GM18909 (cell line): ENCODE data around the gene CDK5RAP1.

Experiments used
- ATAC-seq: cut with Tn5 transposase; IDR thresholded peaks from one replicate; pipeline ENCODE4 v1.9.1; 2021; ENCODE audit warnings: mild to moderate bottlenecking; ENCODE audit not compliant: unreplicated experiment, poor library complexity

CDK5RAP1 gene

DNA sequence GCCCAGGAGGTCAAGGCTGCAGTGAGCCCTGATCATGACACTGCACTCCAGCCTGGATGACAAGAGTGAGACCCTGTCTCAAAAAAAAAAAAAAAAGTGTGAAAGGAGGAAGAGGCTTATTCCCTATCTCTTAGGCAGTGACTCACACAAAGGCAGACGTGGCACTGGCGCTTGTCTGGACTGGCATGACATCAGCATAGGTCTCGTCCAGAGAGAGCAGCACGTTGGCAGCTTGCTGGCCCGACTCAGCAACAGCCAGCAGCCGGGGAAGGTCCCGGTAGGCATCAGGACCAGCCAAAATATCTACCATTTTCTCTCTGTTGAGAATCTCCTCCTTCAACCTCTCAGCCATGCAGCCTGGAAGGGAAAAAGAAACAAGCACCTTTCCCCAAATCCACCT is 14.1 kb downstream of the CDK5RAP1 start:
- no peak for ATAC-seq

DNA sequence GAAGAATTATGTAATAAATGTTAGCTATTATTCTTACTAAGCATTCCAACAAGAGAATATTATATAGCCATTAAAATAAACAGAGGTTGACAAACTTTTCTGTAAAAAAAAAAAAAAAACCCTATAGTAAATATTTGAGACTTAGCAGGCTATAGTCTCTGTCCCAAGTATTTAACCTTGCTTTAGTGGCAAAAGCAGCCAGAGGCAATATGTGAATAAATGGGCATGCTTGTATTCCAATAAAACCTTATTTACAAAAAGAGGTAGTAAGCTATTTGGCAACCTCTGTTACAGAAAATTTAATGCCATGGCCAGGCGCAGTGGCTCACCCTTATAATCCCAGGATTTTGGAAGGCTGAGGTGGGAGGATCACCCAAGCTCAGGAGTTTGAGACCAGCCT is 14.6 kb downstream of the CDK5RAP1 start:
- ATAC-seq = no peak

DNA sequence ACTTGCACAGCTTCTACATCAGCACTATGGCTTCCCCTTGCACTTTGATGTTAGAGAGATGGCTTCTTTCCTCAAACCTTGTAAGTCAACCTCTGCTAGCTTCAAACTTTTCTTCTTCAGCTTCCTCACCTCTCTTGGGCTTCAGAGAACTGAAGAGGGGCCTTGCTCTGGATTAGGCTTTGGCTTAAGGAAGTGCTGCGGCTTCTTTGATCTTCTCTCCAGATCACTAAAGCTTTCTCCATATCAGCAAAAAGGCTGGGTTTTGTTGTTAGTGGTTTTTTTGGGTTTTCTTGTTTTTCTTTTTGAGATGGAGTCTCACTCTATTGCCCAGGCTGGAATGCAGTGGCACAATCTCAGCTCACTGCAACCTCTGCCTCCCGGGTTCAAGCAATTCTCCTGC is 24.0 kb downstream of the CDK5RAP1 start:
- no peak for ATAC-seq

DNA sequence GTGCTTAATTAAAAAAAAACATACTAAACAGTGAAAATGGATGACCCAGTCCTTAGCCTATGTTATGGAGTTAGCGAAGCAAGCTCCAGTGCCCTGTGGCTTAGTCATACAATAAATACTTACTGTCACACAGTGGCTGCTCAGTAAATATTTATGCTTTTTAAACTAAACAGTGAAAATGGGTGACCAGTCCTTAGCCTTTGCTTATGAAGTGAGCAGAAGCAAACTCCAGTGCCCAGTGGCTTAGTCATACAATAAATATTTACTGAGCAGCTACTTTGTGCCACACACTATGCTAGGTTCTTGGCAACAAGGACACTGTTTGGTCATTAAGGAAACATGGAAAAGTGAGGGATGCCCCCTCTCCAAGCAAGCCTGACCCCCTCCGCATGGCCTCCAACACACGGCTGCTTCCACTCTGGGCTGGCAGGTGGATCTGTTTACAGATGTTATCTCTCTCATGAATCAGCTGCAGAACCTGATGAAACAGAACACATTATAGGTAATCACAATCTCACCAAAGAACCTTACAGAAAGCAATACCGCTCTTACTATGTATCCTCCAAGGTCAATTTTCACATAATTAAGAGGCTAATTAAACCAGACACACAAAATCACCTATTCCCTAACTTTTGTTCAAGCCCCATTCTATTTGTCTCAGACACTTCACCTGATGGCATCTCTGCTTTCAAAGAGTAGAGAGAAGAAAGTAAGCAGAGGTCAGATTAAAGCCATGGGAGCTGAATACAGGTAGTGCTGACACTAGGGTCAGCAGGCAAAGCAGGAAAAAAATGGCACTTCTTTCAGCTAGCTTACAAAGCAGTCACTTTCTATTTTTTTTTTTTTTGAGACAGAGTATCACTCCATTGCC is 27.3 kb downstream of the CDK5RAP1 start:
- ATAC-seq = no peak

DNA sequence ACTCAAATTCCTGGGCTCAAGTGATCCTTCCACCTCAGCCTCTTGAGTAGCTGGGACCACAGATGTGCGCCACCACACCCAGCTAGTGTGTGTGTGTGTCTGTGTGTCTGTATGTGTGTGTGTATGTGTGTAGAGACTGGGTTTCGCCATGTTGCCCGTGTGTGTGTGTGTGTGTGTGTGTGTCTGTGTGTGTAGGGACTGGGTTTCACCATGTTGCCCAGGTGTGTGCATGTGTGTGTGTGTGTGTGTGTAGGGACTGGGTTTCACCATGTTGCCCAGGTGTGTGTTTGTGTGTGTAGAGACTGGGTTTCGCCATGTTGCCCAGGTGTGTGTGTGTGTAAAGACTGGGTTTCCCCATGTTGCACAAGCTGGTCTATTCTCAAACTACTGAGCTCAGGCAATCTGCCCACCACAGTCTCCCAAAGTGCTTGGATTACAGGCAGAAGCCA is 28.3 kb downstream of the CDK5RAP1 start:
- no peak for ATAC-seq

DNA sequence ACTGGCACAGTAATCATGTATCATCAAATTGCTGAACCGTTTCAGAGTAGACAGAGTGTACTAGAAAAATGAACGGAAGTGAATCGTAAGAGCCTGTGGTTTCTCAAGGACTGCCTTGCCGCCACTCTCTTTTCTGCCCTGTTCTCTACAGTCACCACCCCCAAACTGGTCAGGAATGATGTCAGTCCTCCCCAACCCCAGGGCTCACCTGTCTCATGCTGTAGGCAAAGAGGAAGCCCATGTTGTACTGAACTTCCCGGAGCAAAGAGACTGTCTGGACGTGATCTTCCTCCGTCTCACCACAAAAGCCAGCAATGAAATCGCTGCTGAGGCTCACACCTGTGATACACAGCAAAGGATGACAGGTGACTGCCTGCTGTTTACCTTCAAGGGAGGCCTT is 31.0 kb downstream of the CDK5RAP1 start:
- ATAC-seq = no peak

DNA sequence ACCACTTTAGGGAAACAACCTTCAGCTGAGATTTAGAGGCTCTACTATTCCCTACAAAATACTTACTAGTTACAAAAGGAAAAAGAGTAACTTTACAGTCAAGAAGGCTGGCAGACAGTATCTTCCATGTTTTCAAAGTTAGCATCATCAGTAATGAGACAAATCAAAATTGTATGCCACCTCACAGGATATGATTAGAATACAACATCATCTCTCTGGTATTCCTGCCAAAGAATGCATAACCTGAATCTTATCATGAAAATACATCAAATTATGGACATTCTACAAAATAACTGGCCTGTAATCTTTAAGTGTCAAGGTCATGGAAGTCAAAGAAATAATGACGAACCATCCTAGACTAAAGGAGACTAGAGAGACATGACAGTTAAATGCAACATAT is 38.4 kb downstream of the CDK5RAP1 start:
- no peak for ATAC-seq

DNA sequence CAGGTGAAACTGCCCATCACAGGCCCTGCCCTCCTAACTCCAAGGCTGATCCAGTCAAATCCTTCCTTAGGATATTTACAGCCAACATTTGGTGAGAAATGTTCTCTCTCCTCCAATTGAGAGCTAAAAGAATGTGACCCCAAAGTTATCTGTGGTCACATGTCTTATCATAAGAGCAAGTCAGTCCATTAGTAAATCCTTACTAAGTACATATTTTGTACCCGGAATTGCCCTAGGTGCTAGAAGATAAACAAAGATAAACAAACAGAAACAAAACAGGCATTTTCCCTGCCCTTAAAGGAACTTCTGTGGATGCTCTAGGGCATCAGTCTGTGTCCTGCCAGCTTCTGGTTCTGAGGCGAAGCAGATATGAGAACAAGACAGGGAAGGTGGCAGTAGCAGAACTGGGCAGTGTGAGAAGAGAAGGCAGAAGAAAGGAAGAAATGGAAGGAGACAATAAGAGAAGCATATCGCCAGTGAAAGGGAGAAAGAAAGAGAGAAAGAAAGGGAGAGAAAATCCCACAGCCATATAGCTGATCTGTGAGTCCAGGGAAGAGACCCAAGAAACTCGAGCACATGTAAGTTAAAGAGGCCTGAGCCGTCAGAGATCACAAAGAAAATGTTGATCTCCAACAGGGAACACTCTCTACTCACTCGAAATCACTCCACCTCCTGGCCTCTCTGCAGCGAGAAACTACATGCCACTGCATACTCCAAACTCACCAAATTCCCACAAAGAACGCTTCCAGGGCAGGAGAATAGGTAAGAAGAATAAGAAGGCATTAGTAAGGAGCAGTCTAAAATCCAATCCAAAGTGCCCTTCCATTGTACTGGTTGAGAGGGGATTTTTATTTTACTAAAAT is 41.7 kb downstream of the CDK5RAP1 start:
- ATAC-seq = no peak

DNA sequence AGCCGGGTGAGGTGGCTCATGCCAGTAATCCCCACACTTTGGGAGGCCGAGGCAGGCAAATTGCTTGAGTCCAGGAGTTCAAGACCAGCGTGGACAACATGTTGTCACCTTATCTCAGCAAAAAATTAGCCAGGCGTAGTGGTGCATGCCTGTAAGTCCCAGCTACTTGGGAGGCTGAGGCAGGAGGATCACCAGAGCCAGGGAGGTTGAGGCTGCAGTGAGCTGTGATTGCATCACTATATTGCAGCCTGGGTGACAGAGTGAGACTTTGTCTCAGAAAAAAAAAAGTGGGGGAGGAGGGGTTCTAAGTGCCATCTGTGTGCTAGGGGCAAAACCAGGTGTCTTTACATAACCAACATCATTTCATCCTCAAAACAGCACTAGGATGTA is 48.3 kb downstream of the CDK5RAP1 start:
- ATAC-seq = no peak

DNA sequence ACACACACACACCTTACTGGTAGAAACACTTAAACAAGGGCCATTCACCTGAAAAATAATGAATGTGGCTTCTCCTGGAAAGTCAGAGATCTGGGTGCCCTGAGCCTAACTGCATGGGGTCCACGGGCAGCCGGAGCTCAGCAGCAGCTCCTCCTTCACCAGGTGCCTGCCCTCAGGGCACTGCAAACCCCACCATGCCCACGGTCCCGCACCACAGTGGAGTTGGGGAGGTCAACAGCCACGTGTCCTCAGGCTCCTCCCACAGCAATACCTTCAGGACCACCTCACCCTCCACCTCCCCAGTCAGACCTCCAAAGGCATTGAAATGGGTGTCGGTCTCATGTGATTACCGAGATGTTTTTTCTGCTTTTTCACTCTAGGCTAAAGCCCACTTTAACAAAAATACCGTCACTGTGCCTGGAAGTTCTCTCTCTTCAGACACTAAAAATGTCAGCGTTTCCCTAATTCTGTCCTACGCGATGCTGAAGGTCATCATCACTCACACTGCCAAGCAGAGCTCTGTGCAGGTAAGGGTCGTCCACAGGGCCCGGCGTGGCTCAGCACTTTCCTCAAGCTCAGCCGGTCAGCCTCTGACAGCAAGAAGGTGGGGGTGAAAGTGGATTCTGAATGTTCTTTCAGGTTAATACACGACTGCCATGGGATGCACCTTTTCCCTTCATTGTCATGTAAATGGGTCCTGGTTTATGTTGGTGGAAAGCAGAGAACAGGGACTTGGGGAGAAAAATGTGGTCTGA is 48.9 kb downstream of the CDK5RAP1 start:
- no peak for ATAC-seq

DNA sequence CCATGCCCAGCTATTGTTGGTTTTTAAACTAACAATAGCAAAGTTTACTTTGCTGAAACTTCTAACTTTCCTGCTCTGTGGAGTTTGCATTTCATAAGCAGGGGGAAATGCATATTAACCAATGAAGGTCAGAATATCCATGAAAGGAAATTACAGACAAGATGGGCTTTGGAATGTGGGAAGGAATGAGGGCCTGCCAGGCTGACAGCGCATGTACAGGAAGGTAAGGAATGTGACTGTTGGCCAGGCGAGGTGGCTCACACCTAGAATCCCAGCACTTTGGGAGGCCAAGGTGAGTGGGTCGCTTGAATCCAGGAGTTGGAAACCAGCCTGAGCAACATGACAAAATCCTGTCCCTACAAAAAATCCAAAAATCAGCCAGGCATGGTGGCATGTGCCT is 49.6 kb downstream of the CDK5RAP1 start:
- no peak for ATAC-seq

DNA sequence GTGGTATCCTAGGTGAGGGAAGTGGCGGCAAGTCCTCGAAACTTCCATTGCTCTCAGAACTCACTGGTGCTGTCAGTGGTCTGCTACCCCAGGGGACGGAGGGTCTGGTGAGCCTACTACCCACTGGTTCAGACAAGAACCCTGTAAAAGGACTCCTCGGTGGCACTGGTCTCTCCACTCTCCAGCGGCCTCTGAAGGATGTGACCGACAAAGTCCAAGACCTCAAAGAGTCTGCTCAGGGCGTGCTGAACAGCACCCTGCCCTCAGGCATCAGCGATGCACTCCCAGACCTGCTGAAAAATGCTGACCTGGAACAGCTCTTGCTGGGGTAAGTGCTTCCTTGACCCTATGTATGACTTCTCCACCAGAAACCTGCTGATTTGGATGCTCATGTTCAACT is 51.8 kb downstream of the CDK5RAP1 start:
- no peak for ATAC-seq

DNA sequence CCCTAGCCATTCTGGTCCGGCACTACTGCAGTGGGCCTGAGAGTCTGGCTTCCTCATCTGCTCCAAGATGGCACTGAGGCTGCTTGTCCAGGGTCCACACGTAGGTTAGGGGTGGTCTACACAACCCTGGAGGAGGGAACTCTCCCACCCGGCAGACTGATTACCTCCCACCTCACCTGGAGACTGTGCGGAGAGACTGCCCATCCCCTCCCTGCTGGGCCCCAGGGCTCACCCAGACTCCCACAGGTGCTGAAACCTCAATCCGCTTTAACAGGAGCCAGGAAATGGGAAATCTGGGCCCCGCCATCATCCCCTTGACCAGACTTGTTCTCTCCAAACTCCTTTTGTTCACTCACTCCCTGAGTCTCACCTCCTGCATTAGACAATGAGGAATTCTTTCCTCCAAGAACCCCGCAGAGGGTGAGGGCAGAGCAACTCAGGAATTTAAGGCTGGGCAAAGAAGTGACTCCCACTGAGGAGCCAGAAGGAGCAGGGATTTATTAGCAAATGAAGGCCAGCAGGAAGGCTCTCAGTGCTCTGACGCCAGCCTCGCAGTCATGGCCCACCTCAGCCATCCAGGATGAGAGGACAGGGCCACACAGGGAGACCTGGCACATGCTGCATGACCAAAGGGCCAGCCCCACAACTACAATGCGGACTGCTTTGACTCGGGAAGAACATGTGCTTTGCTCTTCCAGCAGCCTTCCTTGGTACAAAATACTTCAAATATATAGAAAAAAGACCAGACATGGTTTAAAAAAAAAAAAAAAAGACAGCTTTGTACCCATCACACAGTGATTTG is 53.0 kb downstream of the CDK5RAP1 start:
- ATAC-seq = no peak

DNA sequence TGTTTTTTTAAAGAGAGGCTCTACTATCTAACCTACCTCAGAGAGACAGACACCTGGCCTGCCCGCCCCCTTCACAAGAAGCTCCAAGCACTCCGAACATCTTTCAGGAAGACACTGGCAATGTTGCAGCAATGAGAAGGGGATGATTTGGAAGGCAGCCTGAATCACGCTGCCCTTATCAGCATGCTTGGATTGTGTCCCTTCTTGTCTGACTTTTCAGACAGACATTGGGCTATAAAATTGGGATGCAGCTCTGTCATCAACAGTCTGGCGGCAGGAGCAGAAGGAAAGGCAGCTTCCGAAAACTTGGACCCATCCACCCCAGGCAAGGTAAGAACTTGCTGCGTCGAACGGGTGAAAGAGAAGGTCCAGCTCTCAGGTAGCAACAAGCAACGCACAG is 56.0 kb downstream of the CDK5RAP1 start:
- ATAC-seq = no peak

DNA sequence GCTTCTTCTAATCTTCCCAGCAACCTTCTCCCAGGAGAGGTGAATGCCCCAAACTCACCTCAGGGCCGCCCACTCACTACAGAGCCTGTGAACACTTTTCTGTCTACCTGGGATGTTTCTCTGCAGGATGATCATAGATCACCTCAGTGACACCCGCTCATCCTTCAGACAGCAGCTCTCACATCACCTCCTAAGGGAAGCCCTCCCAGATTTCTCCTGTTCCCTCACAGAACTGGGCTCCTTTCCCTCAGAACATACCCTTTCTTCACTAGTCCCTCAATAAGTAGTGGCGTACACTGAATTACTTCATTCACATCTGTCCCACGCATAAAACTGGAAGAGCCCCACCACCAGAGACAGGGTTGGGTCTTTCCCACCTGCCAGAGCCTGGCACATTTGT is 57.8 kb downstream of the CDK5RAP1 start:
- ATAC-seq = no peak

DNA sequence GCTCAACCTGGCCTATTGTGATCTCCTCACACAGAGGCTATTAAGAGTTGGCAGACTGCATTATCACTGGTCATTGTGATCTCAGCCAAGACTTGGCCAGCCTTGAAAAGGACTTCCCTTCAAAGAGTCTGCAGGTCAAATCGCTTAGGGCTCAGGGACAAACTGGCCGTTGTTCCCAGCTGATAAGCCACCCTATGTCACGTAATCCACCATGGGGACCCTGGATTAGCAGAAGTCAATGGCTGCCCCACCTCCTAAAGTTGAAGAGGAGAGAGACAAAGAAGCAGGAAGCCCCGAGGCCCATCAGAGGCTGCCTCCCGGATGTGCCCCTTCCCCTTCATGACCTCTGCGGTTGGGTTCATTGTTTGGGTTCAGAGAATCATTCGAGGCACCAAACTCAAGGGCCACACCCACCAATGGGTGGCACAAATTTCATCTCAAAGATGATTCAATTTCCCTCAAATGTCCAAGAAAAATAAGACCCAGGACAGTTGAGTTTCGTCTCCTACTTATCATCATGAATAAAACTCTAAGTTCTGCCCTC is 61.7 kb downstream of the CDK5RAP1 start:
- ATAC-seq = no peak

DNA sequence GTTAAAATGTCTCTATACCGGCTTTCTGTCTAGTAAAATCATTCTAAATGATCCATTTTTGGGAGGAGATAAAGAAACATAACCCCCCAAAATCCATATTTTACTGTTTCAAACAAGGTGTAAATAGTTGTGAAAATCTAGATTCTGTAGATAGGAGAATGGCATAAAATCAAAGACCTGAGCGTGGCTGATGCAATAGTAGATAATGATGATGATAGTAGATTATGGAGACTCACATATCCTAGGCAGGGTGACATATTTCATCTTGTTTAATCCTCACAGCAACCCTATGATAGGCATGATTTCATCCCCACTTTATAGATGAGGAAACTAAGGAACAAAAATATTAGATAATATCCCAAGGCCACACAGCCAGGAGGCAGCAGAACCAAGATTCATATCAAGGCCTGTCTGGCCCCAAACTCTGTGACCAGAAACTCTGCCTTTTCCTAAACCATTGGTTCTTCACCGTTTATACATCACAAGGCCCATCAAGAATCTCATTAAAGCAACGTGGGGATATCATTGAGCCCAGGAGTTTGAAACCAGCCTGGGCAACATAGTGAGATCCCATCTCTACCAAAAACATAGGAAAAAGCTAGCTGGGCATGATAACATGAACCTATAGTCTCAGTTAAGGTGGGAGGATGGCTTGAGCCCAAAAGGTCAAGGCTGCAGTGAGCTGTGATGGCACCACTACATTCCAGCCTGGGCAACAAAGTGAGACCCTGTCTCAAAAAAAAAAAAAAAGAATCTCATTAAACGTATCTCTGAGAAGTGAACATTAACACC is 62.7 kb downstream of the CDK5RAP1 start:
- no peak for ATAC-seq

DNA sequence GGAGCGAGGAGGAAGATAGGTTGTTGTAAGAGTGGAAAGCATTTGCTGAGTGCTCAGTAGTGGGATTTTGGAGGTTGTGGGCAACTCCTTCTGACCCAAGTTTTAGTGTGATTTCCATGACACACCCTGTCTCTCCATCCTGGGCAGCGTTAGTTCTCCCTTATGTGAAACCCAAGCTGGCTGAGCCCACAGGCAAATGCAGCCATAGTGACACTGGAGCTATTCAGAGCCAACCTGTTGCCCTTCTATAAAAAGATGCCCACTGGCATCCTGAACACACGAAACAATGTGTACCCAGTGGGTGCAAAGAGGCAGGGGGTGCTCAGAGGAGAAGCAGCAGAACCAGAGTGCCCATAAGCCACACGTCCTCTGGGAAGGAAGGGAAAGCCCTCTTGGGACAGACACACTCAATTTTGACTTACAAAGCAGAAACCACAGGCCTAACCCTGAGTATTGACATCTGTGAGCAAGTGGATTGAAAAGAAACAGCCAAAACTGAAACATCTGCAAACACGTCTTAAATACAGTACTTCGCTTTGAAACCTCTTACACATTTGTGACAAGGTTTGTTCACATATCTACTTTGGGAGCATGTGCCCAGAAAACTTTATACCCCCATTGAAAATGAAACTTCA is 63.7 kb downstream of the CDK5RAP1 start:
- no peak for ATAC-seq
